Right renal cortex interstitium (tissue), 3 donors: Measurements from ENCODE around the gene SIK3. TPM values are rescaled to one million over a fixed set of nuclear protein-coding genes. Genes with fewer than 3 reads are reported as not detected.

Experiments used
- DNase-seq, 3 donors: peaks; one replicate each; pipeline ENCODE4 v3.0.0-alpha.2; 2013; ENCODE audit warnings: low read depth in 3 of 3, low spot score in 2 of 3
- polyA plus RNA-seq, 3 donors: library from polyadenylated mRNA; unstranded; fragments of 120-200 nt; gene quantifications; one replicate each; pipeline ENCODE4 v1.2.1, GENCODE V29; 2013; ENCODE audit not compliant: insufficient read length in 3 of 3

Gene SIK3
- polyA plus RNA-seq, 3 donors = 30.8 to 31.9 (median 31.5) TPM

- no peak for DNase-seq
Observed at GRCh38 chr11:117016747-117017146, 81.5 kb downstream of the SIK3 start.

DNA sequence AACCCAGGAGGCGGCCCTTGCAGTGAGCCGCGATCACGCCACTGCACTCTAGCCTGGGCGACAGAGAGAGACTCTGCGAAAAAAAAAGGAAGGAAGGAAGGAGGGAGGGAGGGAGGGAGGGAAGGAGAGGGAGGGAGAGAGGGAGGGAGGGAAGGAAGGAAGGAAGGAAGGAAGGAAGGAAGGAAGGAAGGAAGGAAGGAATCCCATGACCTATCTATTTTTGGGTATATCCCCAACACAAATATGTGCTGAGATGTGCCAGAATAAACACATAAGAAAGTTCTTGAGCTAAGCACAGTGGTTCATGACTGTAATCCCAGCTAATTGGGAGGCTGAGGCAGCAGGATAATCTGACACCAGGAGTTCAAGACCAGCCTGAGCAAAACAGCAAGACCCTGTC is 82.0 kb downstream of the SIK3 start:
- DNase-seq = no peak

GRCh38 chr11:117011541-117011898 is 86.7 kb downstream of the SIK3 start:
- no peak for DNase-seq

GRCh38 chr11:117010808-117011540 is 87.3 kb downstream of the SIK3 start:
- no peak for DNase-seq

DNA sequence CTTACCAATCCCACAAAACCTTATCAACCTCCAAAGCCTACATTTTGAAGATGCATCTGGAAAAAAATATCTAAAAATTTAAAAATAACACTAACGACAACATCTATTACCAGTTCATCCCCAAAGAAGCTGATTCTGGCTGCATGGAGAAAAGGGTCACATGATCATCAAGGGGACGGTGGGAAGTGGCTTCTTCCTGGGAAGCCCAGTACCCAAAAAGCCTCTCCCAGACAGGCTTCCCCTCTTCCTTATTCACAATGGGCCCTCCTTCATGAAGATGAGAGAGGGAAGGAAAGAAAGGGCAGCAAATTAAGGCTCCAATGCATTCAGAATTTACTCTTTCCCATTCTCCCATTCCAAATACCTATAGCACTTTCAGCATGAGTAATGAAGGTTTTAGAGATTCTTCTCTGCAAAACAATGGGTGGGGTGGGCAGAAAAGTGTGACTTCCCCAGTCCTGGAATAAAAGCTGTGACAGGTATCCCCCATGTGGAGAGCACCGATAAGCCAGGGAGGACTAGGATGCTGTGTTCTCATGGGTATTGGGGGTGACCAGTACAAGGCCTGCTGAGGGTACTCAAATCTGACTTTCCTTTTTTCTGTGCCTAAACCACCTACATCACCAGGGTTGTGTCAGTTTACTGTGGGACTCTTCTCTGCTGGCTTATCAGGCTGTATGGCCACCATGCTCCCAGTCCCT is 88.2 kb downstream of the SIK3 start:
- no peak for DNase-seq

DNA sequence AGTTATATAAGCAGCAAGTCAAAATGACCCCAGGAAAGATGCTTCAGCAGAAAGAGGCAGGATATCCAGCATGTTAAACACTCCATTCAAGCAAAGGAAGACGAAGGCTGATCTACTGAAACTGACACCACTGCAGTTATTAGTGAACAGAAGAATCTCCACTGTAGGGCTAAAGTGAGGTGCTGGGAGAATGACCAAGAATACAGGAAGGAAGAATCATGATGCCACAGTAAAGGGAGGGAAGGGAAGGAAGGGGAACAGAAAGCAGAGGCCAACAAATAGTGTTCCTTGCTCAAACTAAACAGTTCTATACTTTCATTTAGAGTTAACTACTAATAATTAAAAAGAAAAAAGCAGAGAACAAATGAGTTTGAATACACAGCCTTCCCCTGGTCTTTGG is 92.5 kb downstream of the SIK3 start:
- no peak for DNase-seq

GRCh38 chr11:117002639-117003299 is 95.5 kb downstream of the SIK3 start:
- DNase-seq = peak in 1 of 3 donors; percentile 33

DNA sequence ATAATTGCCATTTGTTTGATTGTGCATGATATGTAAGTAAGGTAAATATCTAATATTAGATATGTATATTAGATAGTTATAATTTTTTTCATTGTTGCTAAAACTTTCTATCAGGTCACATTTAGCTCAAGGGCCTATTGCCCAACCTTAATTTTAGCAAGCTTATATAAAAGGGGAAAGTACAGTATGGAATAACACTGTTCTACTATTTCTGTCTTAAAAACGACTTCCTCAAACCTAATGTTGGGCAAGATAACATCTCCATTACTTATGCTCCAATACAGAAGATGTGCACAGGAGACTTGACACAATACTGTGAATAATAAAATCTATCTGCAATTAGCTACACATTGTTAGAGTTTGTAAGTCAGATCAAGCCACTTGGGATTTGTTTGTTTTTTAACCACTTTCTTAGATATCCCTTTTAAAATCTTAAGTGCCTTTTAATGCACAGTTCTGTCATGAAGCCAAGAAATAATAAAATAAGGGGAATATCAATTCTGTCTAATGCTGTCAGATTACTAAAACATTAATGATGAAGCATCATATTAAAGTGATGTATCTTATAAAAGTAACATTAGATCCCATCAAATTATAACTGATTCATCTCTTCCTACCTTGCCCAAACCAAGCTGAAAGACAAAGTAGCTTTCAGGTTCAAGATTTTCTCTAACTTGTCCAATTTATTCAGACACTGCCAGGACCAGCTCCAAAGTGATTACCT is 98.1 kb downstream of the SIK3 start:
- no peak for DNase-seq

DNA sequence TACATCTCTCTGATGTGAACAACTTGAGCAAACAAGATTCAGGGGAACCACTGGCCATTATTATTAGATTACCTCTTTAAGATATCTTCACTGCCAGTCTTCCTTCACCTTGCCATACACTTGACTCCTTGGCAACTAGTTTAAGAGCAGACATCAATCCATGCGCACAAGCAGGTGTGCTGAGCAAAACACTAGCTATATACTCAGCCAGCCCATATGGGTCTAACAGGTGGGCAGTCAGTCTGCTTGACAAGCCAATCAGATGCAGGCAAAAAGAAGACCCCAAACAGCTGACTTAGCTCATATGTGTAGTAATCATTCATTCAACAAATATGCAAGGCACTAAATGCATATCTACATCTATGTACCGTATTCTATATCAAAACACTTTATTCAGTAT is 101.2 kb downstream of the SIK3 start:
- DNase-seq = no peak

GRCh38 chr11:116994195-116994594 is 104.0 kb downstream of the SIK3 start:
- no peak for DNase-seq

- DNase-seq = peak; percentile 38 to 51 (median 45)
Observed at GRCh38 chr11:116993599-116993998, 104.6 kb downstream of the SIK3 start.

DNA sequence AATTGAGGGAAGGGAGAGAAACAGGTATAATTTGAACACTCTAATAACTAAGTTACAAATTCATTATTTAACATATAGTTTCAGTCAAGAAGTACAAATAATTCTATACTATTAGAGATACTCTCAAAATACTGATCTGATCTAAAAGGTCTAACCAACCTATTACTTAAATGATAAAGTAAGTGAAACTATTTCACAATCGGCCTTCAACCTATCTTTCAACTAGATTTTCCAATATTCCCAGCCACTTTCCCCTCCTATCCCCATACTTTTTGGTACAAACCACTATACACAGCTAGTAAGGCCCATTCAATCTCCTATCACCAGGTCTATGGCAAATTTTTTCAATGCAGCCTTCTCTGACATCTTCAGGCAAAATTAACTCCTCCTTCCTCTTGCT is 106.7 kb downstream of the SIK3 start:
- DNase-seq = no peak

DNA sequence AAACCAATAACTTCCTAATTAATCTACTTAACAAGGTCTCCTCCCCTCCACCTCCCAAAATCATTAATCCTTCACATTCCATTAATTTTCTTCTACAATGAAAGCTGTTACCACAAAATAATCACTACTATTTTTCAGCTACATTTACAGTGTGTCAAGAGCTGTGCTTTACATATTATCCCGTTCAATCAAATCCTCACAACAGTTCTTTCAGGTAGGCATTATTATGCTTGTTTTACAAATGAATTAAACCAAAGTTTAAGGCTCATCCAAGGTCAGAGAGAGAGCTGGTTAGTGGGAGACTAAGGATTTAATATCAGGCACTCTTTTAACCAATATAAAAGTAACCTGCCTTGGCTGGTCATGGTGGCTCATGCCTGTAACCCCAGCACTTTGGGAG is 107.4 kb downstream of the SIK3 start:
- DNase-seq = no peak

DNA sequence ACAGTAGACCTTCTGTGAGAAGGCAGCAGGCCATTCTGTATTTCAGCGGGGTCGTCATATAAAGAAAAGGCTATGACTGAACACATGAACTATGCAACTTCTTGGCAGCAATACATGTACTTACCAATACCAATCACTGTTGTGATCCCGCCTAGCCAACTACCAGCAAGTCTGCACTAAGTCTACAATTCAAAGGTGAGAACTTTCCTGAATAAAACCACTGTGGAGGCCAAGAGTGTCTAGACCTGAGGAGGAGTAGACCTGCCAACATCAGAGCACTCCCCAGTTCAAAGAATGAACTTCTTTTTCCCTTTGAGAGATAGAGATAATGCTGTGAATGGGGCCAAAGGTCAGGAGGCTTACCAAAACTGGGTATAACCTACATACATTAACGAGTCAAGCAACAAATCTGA is 108.2 kb downstream of the SIK3 start:
- no peak for DNase-seq

DNA sequence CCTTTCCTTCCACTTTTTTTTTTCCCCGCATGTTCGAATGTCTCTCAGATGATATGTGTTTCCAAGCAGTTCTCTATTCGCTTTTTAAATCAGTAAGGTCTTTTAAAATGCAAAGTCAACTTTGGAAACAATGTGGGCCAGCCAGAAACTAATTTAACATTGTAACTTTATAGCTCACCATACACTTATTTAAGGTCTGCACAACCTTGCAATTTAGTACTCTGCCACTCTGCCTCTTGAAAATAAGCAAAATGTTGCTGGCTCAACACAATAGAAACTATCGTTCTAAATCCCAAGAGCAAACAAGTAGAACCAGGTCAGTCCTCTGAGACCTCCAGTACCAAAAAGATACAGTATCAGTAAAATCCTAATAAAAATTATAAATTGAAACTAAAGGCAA is 109.0 kb downstream of the SIK3 start:
- DNase-seq = no peak

GRCh38 chr11:116986521-116987105 is 111.6 kb downstream of the SIK3 start:
- no peak for DNase-seq

DNA sequence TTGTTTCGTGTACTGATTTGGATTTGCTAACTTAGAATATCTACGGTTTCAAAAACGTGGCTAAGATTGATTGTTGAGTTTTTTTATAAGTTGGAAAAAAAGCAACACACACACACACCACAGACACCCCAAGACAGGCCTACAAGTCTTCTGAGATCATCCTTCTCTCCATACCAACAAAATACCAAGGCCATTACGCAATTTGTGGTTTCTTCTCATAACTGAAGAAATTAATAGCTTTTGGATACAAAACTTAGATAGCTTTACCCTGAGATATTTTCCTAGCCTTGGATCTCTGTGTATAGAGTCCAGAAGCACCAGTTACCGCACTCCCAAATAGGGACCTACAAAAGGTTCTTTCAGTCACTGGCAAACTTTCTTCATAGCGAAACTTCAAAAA is 113.6 kb downstream of the SIK3 start:
- no peak for DNase-seq

DNA sequence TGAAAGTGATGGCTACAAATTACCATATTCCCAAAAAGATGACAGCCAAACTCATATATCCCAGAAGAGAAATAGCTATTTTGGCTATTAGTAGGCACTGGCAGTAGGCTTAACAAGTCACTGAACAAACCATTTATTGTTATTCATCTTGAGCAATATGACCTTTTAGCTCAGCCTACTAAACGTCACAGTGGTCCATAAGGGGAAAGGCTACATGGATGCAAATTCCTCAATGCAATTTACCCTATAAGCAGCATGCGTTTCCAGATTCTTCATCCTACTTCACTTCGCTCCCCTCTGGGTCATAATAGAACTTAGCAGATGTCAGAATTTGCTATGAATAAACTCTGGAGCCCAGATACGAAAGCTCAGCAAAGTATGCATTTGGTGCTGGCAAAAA is 114.0 kb downstream of the SIK3 start:
- no peak for DNase-seq

DNA sequence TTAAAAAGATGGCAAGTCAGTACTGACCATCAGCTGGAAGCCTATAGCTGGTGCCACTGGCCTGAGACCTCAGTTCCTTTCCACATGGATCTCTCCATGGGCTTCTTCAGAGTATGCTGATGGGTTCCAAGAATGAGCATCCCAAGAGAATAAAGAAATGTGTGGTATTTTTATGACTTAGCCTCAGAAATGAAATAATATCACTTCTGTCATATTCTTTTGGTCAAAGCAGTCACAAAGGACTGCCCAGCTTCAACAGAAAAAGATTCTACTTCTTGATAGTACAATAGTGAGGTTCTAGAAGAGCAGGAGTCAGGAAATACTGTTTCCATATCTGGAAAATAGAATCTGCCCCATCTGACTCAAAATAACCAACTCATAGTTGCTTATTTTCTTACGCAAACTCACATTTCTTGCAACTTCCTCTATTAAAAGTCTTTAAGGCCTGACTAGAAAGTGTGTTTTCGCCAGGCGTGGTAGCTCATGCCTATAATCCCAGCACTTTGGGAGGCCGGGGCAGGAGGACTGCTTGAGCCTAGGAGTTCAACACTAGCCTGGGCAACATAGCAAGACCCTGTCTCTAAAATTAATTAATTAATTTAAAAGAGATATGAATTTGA is 116.9 kb downstream of the SIK3 start:
- DNase-seq = no peak

DNA sequence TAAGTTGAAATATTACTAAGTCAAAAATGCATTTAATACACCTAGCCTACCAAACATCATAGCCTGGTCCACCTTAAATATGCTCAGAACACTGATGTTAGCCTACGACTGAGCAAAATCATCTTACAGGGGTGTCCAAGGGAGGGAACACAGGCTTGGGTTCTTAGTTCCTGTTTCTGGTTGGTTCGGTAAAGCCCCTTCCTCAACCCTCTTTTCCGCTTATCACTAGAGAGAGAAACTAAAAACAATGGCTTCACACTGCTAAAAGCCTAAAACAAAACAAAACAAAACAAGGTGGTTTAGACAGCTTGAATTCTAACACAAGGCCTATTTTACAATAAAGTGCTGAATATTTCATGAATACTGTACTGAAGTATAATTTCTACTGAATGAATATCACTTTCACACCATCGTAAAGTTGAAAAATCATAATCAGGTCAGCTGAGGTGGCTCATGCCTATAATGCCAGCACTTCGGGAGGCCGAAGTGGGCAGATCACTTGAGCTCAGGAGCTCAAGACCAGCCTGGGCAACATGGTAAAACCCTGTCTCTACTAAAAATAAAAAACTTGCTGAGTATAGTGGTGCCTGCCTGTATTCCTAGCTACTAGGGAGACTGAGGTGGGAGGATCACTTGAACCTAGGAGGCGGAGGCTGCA is 118.0 kb downstream of the SIK3 start:
- DNase-seq = no peak
